Body of pancreas (tissue), 4 donors: ENCODE data around the gene CACNA1C. TPM values are rescaled to one million over a fixed set of nuclear protein-coding genes. Genes with fewer than 3 reads are reported as not detected.

Experiments used
- ATAC-seq: fragments of 150-250 bp; one replicate; pipeline ENCODE4 v1.9.1; 2016
- DNase-seq, 4 donors: peaks; one replicate each; pipeline ENCODE4 v3.0.0-alpha.2; 2019
- H3K27ac ChIP-seq, 4 donors: fragments of 200-600 bp; sonication (generic); 1 replicate in 3 of 4; 2 replicates in 1 of 4; pipeline versions ENCODE4 v1.5.1 to v1.6.1; 2016 to 2019; ENCODE audit warnings: mild to moderate bottlenecking in 1 of 4, mixed read lengths in 1 of 4, moderate library complexity in 1 of 4
- H3K27me3 ChIP-seq, 2 donors: fragments of 200-600 bp; sonication (generic); one replicate each; pipeline ENCODE4 v1.6.0; 2016; ENCODE audit warnings: mild to moderate bottlenecking in 1 of 2
- H3K36me3 ChIP-seq, 2 donors: fragments of 200-600 bp; sonication (generic); replicated peaks in 1 of 2; 2 replicates each; pipeline ENCODE4 v1.5.1; 2016; ENCODE audit warnings: low read depth in 2 of 2; ENCODE audit not compliant: insufficient read depth in 1 of 2
- H3K4me1 ChIP-seq: fragments of 200-600 bp; sonication (generic); one replicate; pipeline ENCODE4 v1.6.0; 2016
- H3K4me3 ChIP-seq, 2 donors: fragments of 200-600 bp; sonication (generic); 1 replicate in 1 of 2; 2 replicates in 1 of 2; pipeline ENCODE4 v1.5.1; 2016 to 2019
- H3K9me3 ChIP-seq, 3 donors: fragments of 200-600 bp; sonication (generic); 1 replicate in 2 of 3; 2 replicates in 1 of 3; pipeline ENCODE4 v1.5.1; 2016
- POLR2A ChIP-seq, 3 donors: fragments of 450-650 bp; IDR thresholded peaks; one replicate each; pipeline ENCODE4 v1.6.1; 2016; ENCODE audit warnings: antibody characterized with exemption in 3 of 3, mild to moderate bottlenecking in 2 of 3
- WGBS, 2 donors: methylation state at CpG; one replicate each; pipeline ENCODE4 v1.1.5; 2017; 5-methylcytosine and 5-hydroxymethylcytosine counted together
- intact Hi-C: fragments of 100-400 bp; cut with DNase I; formaldehyde crosslinking; loops from one replicate; pipeline ENCODE4 v1.15.1; 2023
- total RNA-seq, 2 donors: library from RNA; depleted of rRNA; stranded (reverse); fragments of >200 nt; gene quantifications; one replicate each; pipeline ENCODE4 v1.1.0, GENCODE V29; 2016
- TF ChIP-seq, protein P1 (sequence below), 7 experiments: fragments of 450-650 bp in 4 of 7; fragments of 200-600 bp in 3 of 7; sonication (generic) in 3 of 7; IDR thresholded peaks; one replicate each; pipeline ENCODE4 v1.5.1; 2016 to 2019; ENCODE audit warnings: antibody characterized with exemption in 7 of 7

CACNA1C gene
- total RNA-seq, 2 donors from 2014 or later = 2.3 to 4.4 TPM

DNA sequence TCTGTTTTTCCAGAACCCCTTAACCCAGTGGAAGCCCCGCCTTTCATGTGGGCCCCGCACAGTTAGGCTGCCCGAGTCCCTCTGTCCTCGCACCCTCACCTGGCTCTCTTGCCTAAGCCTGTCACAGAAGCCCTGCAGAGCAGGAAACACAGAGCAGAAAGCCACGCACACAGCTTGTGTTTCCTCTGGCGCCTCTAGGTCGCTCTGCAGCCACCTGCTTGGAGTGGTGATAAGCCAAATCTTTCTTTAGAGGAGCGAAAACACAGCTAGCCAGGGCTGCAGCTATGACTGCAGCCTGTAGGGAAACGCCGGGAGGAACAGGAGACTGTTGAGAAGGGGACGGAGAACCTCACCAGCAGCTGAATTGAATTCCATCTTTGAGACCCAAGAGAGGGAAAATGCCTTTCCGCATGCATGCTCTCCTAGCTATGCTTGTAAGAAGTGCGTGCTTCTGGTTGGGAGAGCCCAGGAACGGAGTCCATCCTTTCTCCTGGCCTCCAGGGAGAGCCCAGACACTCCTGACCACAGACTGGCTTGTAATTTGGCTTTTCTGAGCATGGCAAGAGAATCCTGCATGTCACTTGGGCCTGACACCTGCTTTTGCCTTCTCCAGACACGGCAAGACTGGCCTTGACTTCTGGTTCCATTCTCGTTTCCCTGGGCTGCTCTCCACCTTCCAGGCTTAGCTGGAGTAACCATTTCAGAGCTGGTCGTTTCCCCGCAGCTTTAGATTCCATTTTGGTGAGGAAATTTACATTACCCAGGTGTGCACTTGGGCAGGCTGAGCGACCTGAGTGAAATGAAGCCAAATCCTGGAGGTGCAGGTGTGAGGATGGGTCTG lies 301.6 kb downstream of the CACNA1C start:
- Histone ChIP-seq H3K36me3 (no peaks in the 10 kb centered on the region), H3K9me3 (no peaks in the 10 kb centered on the region), H3K27me3 (no peaks in the 10 kb centered on the region), H3K4me3 (no peak overlapping the region), H3K4me1 (no peaks in the 10 kb centered on the region), H3K27ac (no peak overlapping the region)
- 26 to 28% methylated on average over 16 to 19 of the region's 19 CpGs for WGBS, 2 donors
- ATAC-seq = no peak
- no peak for DNase-seq
- TF ChIP-seq, protein P1, sequence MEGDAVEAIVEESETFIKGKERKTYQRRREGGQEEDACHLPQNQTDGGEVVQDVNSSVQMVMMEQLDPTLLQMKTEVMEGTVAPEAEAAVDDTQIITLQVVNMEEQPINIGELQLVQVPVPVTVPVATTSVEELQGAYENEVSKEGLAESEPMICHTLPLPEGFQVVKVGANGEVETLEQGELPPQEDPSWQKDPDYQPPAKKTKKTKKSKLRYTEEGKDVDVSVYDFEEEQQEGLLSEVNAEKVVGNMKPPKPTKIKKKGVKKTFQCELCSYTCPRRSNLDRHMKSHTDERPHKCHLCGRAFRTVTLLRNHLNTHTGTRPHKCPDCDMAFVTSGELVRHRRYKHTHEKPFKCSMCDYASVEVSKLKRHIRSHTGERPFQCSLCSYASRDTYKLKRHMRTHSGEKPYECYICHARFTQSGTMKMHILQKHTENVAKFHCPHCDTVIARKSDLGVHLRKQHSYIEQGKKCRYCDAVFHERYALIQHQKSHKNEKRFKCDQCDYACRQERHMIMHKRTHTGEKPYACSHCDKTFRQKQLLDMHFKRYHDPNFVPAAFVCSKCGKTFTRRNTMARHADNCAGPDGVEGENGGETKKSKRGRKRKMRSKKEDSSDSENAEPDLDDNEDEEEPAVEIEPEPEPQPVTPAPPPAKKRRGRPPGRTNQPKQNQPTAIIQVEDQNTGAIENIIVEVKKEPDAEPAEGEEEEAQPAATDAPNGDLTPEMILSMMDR (IDR thresholded peaks at IDR 0.05) = no peak
- no peak for TF ChIP-seq POLR2A (IDR thresholded peaks at IDR 0.05)
- intact Hi-C loops = no loop called here

DNA sequence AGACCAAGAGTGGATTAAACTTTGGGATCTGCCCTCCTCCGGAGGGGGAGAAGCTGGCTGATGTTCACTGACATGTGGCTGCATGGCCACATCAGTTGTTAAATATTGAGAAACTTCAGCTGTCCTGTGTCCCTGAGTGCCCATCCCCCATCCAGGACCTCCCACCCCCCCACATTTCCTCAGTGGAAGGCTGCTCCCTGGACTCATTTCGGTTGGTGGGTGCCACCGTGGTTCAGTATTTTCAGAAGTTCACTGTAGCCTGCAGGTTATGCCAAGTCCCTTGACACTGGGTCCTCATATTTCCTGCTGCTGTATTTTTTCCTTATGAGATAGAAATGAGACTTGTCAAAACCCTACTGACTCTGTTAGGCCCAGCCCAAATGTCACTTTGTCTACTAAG lies 302.4 kb downstream of the CACNA1C start:
- WGBS, 2 donors = 50 to 75% methylated on average over 3 of the region's 3 CpGs
- DNase-seq = no peak
- H3K36me3 ChIP-seq = no peaks in the 10 kb centered on the region
- H3K9me3 ChIP-seq = no peaks in the 10 kb centered on the region
- no peak overlapping the region for H3K4me3 ChIP-seq
- H3K4me1 ChIP-seq = no peaks in the 10 kb centered on the region
- no peaks in the 10 kb centered on the region for H3K27me3 ChIP-seq
- TF ChIP-seq POLR2A (IDR thresholded peaks at IDR 0.05) = no peak
- TF ChIP-seq, protein P1 (IDR thresholded peaks at IDR 0.05) = no peak
- H3K27ac ChIP-seq = no peak overlapping the region
- no peak for ATAC-seq
- intact Hi-C loops = no loop called here

DNA sequence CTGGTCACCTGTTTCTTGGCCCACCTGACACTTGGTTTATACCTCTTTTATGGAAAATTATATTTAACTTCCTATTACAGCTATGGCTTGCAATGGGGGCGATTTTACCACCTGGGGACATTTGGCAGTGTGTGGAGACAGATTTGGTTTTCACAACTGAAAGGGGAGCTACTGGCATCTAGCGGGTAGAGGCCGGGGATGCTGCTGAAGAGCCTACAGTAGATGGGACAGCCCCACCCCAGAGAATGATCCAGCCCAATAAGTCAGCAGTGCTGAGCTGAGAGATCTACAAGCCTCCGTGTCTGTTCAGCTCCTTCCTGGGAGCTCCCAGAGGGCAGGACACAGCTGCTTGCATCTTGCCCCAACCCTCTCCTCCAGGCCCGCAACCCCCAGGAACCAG lies 302.8 kb downstream of the CACNA1C start:
- H3K4me1 ChIP-seq = no peaks in the 10 kb centered on the region
- H3K27ac ChIP-seq = no peak overlapping the region

DNA sequence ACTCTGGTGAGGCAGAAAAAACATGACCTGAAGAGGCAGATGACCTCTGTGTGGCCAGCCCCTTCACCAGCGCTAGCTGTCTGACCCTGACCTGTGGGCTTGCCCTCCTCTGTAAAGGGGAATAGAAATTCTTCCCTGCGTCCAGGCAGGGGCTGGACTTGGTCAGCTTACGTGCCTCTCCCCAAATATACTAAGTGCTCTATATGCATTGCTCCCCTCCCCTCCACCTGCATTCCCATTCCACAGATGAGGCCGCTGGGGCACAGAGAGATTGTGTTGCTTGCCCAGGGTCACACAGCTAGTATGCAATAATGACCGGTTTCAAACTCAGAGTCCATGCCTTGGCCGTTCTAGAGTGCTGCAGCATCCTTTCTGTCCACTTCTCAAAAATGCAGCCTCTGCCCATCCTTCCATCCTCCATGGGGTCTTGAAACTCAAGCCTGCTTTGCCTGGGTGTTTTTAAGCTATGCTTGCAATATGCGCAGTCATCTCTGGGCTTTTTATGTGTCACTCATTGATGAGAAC lies 303.9 kb downstream of the CACNA1C start:
- H3K4me1 ChIP-seq = no peaks in the 10 kb centered on the region
- WGBS, 2 donors = 81 to 86% methylated on average over 6 to 7 of the region's 7 CpGs
- no peak for DNase-seq
- ATAC-seq = no peak
- no peaks in the 10 kb centered on the region for H3K9me3 ChIP-seq
- H3K27me3 ChIP-seq = no peaks in the 10 kb centered on the region
- H3K4me3 ChIP-seq = no peak overlapping the region
- intact Hi-C loops = no loop called here
- no peaks in the 10 kb centered on the region for H3K36me3 ChIP-seq
- H3K27ac ChIP-seq = no peak overlapping the region
- TF ChIP-seq, protein P1 (IDR thresholded peaks at IDR 0.05) = no peak
- no peak for TF ChIP-seq POLR2A (IDR thresholded peaks at IDR 0.05)

More for the DNA sequence above, 302.8 kb downstream of the CACNA1C start:
- intact Hi-C loops = no loop called here
- H3K27me3 ChIP-seq = no peaks in the 10 kb centered on the region
- WGBS, 2 donors = 82 to 86% methylated on average over 5 of the region's 5 CpGs
- H3K36me3 ChIP-seq = no peaks in the 10 kb centered on the region
- no peak overlapping the region for H3K4me3 ChIP-seq
- H3K9me3 ChIP-seq = no peaks in the 10 kb centered on the region
- TF ChIP-seq POLR2A (IDR thresholded peaks at IDR 0.05) = no peak
- TF ChIP-seq, protein P1 (IDR thresholded peaks at IDR 0.05) = no peak
- ATAC-seq = no peak
- no peak for DNase-seq
